ENCODE data around the gene KIF16B. TPM values are rescaled to one million over a fixed set of nuclear protein-coding genes. Genes with fewer than 3 reads are reported as not detected.
A peak's percentile ranks its signal among the peaks of the same experiment; 100 is the strongest.

The KIF16B gene
- total RNA-seq, 1 donor from 2014 or later, result 19.0 TPM

- TF ChIP-seq CTCF (IDR thresholded peaks at IDR 0.05; ENCODE audit: insufficient read depth, low read length, severe bottlenecking), result no peak
- FAIRE-seq, result no peak
- H3K27me3 ChIP-seq (ENCODE audit: control insufficient read depth, insufficient read depth, low read length), result no peaks in the 10 kb centered on the region
- no peak for DNase-seq (ENCODE audit: low read depth)
- H3K36me3 ChIP-seq (ENCODE audit: control insufficient read depth, insufficient read depth, low read length), result peaks cover 4% of the 10 kb centered on the region
- no peak overlapping the region for H3K4me3 ChIP-seq (ENCODE audit: low read depth, low read length)
These were observed 91.3 kb downstream of the KIF16B start for GRCh38 chr20:16481977-16482376.

- Histone ChIP-seq H3K4me3 (ENCODE audit: low read depth, low read length) (no peak overlapping the region), H3K36me3 (ENCODE audit: control insufficient read depth, insufficient read depth, low read length) (peaks cover 3% of the 10 kb centered on the region), H3K27me3 (ENCODE audit: control insufficient read depth, insufficient read depth, low read length) (no peaks in the 10 kb centered on the region)
- TF ChIP-seq CTCF (IDR thresholded peaks at IDR 0.05; ENCODE audit: insufficient read depth, low read length, severe bottlenecking), result no peak
- DNase-seq (ENCODE audit: low read depth), result peak; percentile 33
- no peak for FAIRE-seq
These were observed 93.6 kb downstream of the KIF16B start for GRCh38 chr20:16479666-16480065.

GRCh38 chr20:16477632-16478031 is 95.6 kb downstream of the KIF16B start:
- Histone ChIP-seq H3K36me3 (ENCODE audit: control insufficient read depth, insufficient read depth, low read length) (peaks cover 1% of the 10 kb centered on the region), H3K4me3 (ENCODE audit: low read depth, low read length) (no peak overlapping the region), H3K27me3 (ENCODE audit: control insufficient read depth, insufficient read depth, low read length) (no peaks in the 10 kb centered on the region)
- no peak for TF ChIP-seq CTCF (IDR thresholded peaks at IDR 0.05; ENCODE audit: insufficient read depth, low read length, severe bottlenecking)
- DNase-seq (ENCODE audit: low read depth) (peak; percentile 8), FAIRE-seq (no peak)

- Histone ChIP-seq H3K4me3 (ENCODE audit: low read depth, low read length) (no peak overlapping the region), H3K36me3 (ENCODE audit: control insufficient read depth, insufficient read depth, low read length) (peaks cover 1% of the 10 kb centered on the region), H3K27me3 (ENCODE audit: control insufficient read depth, insufficient read depth, low read length) (no peaks in the 10 kb centered on the region)
- DNase-seq (ENCODE audit: low read depth), result peak; percentile 60
- TF ChIP-seq CTCF (IDR thresholded peaks at IDR 0.05; ENCODE audit: insufficient read depth, low read length, severe bottlenecking), result peak; percentile 41
- no peak for FAIRE-seq
These were observed 97.2 kb downstream of the KIF16B start for GRCh38 chr20:16476032-16476431.

- Histone ChIP-seq H3K36me3 (ENCODE audit: control insufficient read depth, insufficient read depth, low read length) (peaks cover 1% of the 10 kb centered on the region), H3K27me3 (ENCODE audit: control insufficient read depth, insufficient read depth, low read length) (no peaks in the 10 kb centered on the region), H3K4me3 (ENCODE audit: low read depth, low read length) (no peak overlapping the region)
- FAIRE-seq, result no peak
- no peak for TF ChIP-seq CTCF (IDR thresholded peaks at IDR 0.05; ENCODE audit: insufficient read depth, low read length, severe bottlenecking)
- no peak for DNase-seq (ENCODE audit: low read depth)
These were observed 98.0 kb downstream of the KIF16B start for GRCh38 chr20:16475225-16475624.

- no peaks in the 10 kb centered on the region for H3K27me3 ChIP-seq (ENCODE audit: control insufficient read depth, insufficient read depth, low read length)
- no peak overlapping the region for H3K4me3 ChIP-seq (ENCODE audit: low read depth, low read length)
- H3K36me3 ChIP-seq (ENCODE audit: control insufficient read depth, insufficient read depth, low read length), result peaks cover 1% of the 10 kb centered on the region
- no peak for TF ChIP-seq CTCF (IDR thresholded peaks at IDR 0.05; ENCODE audit: insufficient read depth, low read length, severe bottlenecking)
- no peak for DNase-seq (ENCODE audit: low read depth)
- FAIRE-seq, result no peak
These were observed 98.9 kb downstream of the KIF16B start for GRCh38 chr20:16474363-16474762.

Data from bronchial epithelial cell (primary cell).